Effector CD8-positive, alpha-beta T cell (primary cell): ENCODE measurements around the gene GALNT18.

Source experiments
- DNase-seq: peaks from one replicate; lab custom pipeline; 2025; lab: John Stamatoyannopoulos, UW

Gene GALNT18

GRCh38 chr11:11349106-11349825, 272.5 kb downstream of the GALNT18 start:
- no peak for DNase-seq

- no peak for DNase-seq
Measured at GRCh38 chr11:11348303-11348702, 273.5 kb downstream of the GALNT18 start.

- DNase-seq: no peak
Measured at GRCh38 chr11:11347592-11347991, 274.2 kb downstream of the GALNT18 start.

- DNase-seq: no peak
Measured at GRCh38 chr11:11346303-11346702, 275.5 kb downstream of the GALNT18 start.

- DNase-seq: no peak
Measured at GRCh38 chr11:11345099-11345498, 276.7 kb downstream of the GALNT18 start.

- no peak for DNase-seq
Measured at GRCh38 chr11:11344045-11344444, 277.8 kb downstream of the GALNT18 start.

- no peak for DNase-seq
Measured at GRCh38 chr11:11338304-11338703, 283.5 kb downstream of the GALNT18 start.

- DNase-seq: no peak
Measured at GRCh38 chr11:11336664-11337063, 285.1 kb downstream of the GALNT18 start.

- no peak for DNase-seq
Measured at GRCh38 chr11:11335043-11335442, 286.8 kb downstream of the GALNT18 start.

GRCh38 chr11:11334607-11335006, 287.2 kb downstream of the GALNT18 start:
- DNase-seq: no peak

- DNase-seq: no peak
Measured at GRCh38 chr11:11332141-11332710, 289.6 kb downstream of the GALNT18 start.

- no peak for DNase-seq
Measured at GRCh38 chr11:11329062-11329806, 292.6 kb downstream of the GALNT18 start.

- no peak for DNase-seq
Measured at GRCh38 chr11:11324090-11324489, 297.7 kb downstream of the GALNT18 start.

- DNase-seq: no peak
Measured at GRCh38 chr11:11322101-11322500, 299.7 kb downstream of the GALNT18 start.

GRCh38 chr11:11320825-11321224, 301.0 kb downstream of the GALNT18 start:
- no peak for DNase-seq

- DNase-seq: no peak
Measured at GRCh38 chr11:11318961-11319360, 302.8 kb downstream of the GALNT18 start.

- no peak for DNase-seq
Measured at GRCh38 chr11:11318461-11318860, 303.3 kb downstream of the GALNT18 start.

GRCh38 chr11:11316651-11317230, 305.1 kb downstream of the GALNT18 start:
- no peak for DNase-seq

GRCh38 chr11:11313902-11314692, 307.7 kb downstream of the GALNT18 start:
- DNase-seq: no peak

- DNase-seq: no peak
Measured at GRCh38 chr11:11313426-11313825, 308.4 kb downstream of the GALNT18 start.

GRCh38 chr11:11312738-11313137, 309.1 kb downstream of the GALNT18 start:
- DNase-seq: no peak

- no peak for DNase-seq
Measured at GRCh38 chr11:11311169-11311568, 310.6 kb downstream of the GALNT18 start.
